Measurements from ENCODE around the gene SEBOX. TPM values are rescaled to one million over a fixed set of nuclear protein-coding genes. Genes with fewer than 3 reads are reported as not detected.
A peak's percentile ranks its signal among the peaks of the same experiment; 100 is the strongest.

SEBOX gene
- total and polyA plus RNA-seq, 11 donors, result not detected

DNA sequence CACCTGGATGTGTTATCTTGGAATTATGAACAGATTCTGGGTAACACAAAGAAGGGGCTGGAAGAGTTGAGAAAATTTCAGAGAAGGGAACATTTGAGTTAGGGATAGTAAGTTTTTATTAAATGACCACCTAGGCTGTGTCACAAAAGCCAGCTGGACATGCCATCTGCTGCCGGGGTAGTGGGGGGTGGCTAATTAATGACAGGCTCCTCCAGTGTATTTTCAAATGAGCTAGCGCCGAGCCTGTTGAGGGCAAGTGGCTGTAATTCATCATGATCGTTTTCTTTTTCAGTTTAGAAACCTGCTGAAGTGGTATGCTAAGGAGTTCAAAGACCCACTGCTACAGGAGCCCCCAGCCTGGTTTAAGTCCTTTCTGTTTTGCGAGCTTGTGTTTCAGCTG is 39.8 kb downstream of the SEBOX start:
- H3K36me3 ChIP-seq, result peaks cover 0 to 38% (median 33%) of the 10 kb centered on the region in 9 donors
- WGBS, 4 donors, result 82 to 92% (median 87%) methylated on average over 5 of the region's 5 CpGs
- peaks cover 0 to 5% (median 0%) of the 10 kb centered on the region in 12 donors for H3K4me1 ChIP-seq
- no peak for DNase-seq
- H3K27me3 ChIP-seq, result no peaks in the 10 kb centered on the region
- no peak for ATAC-seq
- no peak overlapping the region for H3K4me3 ChIP-seq
- intact Hi-C loops (cut with DNase I), result no loop called here
- H3K27ac ChIP-seq, result no peak overlapping the region
- H3K9me3 ChIP-seq, result no peaks in the 10 kb centered on the region
- TF ChIP-seq, protein P1, sequence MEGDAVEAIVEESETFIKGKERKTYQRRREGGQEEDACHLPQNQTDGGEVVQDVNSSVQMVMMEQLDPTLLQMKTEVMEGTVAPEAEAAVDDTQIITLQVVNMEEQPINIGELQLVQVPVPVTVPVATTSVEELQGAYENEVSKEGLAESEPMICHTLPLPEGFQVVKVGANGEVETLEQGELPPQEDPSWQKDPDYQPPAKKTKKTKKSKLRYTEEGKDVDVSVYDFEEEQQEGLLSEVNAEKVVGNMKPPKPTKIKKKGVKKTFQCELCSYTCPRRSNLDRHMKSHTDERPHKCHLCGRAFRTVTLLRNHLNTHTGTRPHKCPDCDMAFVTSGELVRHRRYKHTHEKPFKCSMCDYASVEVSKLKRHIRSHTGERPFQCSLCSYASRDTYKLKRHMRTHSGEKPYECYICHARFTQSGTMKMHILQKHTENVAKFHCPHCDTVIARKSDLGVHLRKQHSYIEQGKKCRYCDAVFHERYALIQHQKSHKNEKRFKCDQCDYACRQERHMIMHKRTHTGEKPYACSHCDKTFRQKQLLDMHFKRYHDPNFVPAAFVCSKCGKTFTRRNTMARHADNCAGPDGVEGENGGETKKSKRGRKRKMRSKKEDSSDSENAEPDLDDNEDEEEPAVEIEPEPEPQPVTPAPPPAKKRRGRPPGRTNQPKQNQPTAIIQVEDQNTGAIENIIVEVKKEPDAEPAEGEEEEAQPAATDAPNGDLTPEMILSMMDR (IDR thresholded peaks at IDR 0.05), result no peak
- TF ChIP-seq POLR2A (IDR thresholded peaks at IDR 0.05), result no peak

DNA sequence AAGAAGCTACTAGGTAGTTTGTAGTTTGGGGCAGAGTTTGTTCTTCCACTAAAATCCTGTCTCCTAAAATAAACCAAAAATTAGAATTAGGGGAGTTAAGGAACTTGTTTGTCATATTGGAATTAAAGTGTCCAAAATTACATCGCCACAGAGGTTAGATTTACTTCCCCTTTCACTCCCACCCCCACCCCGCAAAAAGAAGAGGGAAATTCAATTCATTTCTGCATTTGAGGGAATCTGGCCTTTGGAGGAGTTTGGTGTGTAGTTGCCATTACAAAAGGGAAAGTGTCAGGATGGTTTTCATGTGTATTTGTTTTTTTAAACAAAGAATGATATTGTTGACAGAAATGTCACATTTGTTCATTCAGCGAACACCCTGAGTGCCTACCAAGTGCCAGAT is 40.2 kb downstream of the SEBOX start:
- H3K36me3 ChIP-seq, result peaks cover 0 to 33% (median 29%) of the 10 kb centered on the region in 9 donors
- no peaks in the 10 kb centered on the region for H3K27me3 ChIP-seq
- intact Hi-C loops (cut with DNase I), result no loop called here
- H3K4me1 ChIP-seq, result peaks cover 0 to 9% (median 2%) of the 10 kb centered on the region in 12 donors
- 87 to 95% (median 92%) methylated on average over 3 of the region's 3 CpGs for WGBS, 4 donors
- TF ChIP-seq POLR2A (IDR thresholded peaks at IDR 0.05), result no peak
- TF ChIP-seq, protein P1 (IDR thresholded peaks at IDR 0.05), result no peak
- H3K9me3 ChIP-seq, result no peaks in the 10 kb centered on the region
- no peak for DNase-seq
- H3K27ac ChIP-seq, result no peak overlapping the region
- no peak for ATAC-seq
- H3K4me3 ChIP-seq, result no peak overlapping the region

DNA sequence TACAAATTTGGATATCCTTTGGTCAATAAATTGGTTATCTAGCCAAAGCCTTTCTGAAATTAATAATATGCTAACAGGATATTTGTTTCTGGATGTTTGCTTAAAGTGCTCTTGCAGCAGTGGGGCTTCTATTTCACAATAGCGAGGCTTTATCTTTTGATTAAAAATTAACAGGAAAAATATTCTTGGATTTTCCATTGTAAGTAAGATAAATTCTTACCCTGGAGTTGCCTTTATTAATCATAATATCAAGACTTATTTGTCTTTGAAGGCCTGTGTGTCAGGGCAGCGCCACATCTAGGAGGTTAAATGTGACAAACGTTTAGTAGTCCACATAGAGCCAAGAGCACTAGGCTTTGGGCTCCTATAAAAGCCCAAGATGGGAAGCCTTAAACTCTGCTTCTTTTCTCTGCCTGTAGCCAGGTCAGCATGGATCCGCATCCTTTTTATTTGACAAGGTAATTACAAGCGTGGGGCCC is 40.7 kb downstream of the SEBOX start:
- no peaks in the 10 kb centered on the region for H3K9me3 ChIP-seq

DNA sequence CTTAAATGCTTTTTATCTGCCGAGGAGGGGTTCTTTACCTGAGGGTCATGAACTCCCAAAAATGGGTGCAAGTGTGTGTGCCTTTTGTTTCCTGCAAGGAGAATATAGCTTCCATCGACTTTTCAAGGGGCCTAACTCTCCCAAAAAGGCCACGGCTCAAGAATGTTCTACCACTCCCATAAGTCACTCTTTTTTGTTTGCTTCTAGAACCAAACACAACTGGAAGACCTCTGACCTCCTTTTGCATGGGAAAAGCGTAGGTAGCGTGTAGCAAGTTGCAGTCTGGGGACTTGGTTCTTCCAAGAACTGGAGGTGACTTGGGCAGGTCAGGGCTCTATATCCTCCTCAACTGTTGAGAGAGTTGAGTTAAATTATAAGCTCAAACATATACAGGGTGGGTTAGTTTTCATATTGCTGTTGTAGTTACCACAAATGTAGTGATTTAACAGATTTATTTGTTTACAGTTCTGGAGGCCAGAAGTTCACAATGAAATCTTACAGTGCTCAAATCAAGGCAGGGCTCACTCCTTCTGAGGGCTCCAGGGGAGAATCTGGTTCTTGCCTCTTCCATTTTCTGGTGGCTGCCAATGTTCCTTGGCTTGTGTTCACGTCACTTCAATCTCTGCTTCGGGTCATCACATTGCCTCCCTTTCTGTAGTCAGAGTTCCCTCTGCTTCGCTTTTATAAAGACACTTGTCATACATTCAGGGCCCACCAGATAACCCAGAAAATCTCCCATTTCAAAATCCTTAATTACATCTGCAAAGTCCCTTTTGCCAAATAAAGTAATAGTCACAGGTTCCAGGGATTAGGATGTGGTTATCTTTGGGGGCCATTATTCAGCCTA is 44.6 kb downstream of the SEBOX start:
- H3K27me3 ChIP-seq, result no peaks in the 10 kb centered on the region
- intact Hi-C loops (cut with DNase I), result no loop called here
- ATAC-seq, result no peak
- peak overlapping the region in 1 of 12 donors; percentile 71 for H3K4me3 ChIP-seq
- no peak for DNase-seq
- TF ChIP-seq, protein P1 (IDR thresholded peaks at IDR 0.05), result no peak
- TF ChIP-seq POLR2A (IDR thresholded peaks at IDR 0.05), result no peak
- no peaks in the 10 kb centered on the region for H3K9me3 ChIP-seq
- H3K4me1 ChIP-seq, result peaks cover 0 to 22% (median 15%) of the 10 kb centered on the region in 12 donors
- no peak overlapping the region for H3K27ac ChIP-seq
- WGBS, 4 donors, result 71 to 79% (median 77%) methylated on average over 8 of the region's 8 CpGs
- no peaks in the 10 kb centered on the region for H3K36me3 ChIP-seq

More for the DNA sequence above, 40.7 kb downstream of the SEBOX start:
- Histone ChIP-seq H3K4me1 (peaks cover 0 to 14% (median 7%) of the 10 kb centered on the region in 12 donors), H3K27ac (no peak overlapping the region), H3K36me3 (peaks cover 0 to 29% (median 24%) of the 10 kb centered on the region in 9 donors), H3K4me3 (no peak overlapping the region), H3K27me3 (no peaks in the 10 kb centered on the region)
- WGBS, 4 donors, result 85 to 92% (median 89%) methylated on average over 5 of the region's 5 CpGs
- ATAC-seq (no peak), DNase-seq (no peak)
- TF ChIP-seq POLR2A (IDR thresholded peaks at IDR 0.05), result no peak
- TF ChIP-seq, protein P1 (IDR thresholded peaks at IDR 0.05), result no peak
- intact Hi-C loops (cut with DNase I), result no loop called here

Measured in heart left ventricle (tissue), 16 donors.